ENCODE data around the gene POT1.

GRCh38 chr7:124779194-124779593, 150.4 kb downstream of the POT1 start:
- TF ChIP-seq EZH2 (IDR thresholded peaks at IDR 0.05; ENCODE audit: borderline replicate concordance, low read depth, low read length, severe bottlenecking), result no peak
- no peak for TF ChIP-seq CTCF (IDR thresholded peaks at IDR 0.05; ENCODE audit: extremely low read depth in 1 of 2, insufficient read depth in 1 of 2, low read depth in 1 of 2, low read length in 2 of 2)
- TF ChIP-seq FOS (IDR thresholded peaks at IDR 0.05; ENCODE audit: borderline replicate concordance, insufficient read depth, low read length), result no peak
- TF ChIP-seq JUN (IDR thresholded peaks at IDR 0.05; ENCODE audit: borderline replicate concordance, insufficient read depth, insufficient read length, low read depth), result no peak
- TF ChIP-seq POLR2AphosphoS5 (IDR thresholded peaks at IDR 0.05; ENCODE audit: insufficient read depth, low read depth, low read length), result no peak
- no peak for TF ChIP-seq GATA2 (IDR thresholded peaks at IDR 0.05; ENCODE audit: insufficient read depth, insufficient read length, low read depth, low read length)
- TF ChIP-seq POLR2A (IDR thresholded peaks at IDR 0.05; ENCODE audit: low read depth, low read length), result no peak
